ENCODE results near the gene NOP9. TPM values are rescaled to one million over a fixed set of nuclear protein-coding genes. Genes with fewer than 3 reads are reported as not detected.

NOP9 gene
- total RNA-seq, 3 donors from 2014 or later, result 24.1 to 29.2 (median 29.1) TPM

DNA sequence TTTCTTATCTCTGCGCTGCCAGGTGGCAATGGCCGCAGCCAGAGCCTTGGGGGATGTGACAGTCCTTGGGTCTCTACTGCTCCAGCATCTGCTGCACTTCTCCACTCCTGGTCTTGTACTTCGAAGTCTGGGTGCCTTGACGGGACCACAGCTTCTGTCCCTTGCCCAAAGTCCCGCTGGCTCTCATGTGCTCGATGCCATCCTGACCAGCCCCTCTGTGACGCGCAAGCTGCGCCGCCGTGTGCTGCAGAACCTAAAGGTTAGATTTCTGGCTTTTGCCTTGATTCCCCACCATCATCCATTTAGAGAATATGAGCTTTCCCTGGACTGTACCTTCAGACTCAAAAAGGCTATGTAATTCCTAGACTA lies 4.4 kb downstream of the NOP9 start:
- intact Hi-C loops (cut with DNase I, micrococcal nuclease), result no loop called here
- TF ChIP-seq, protein P1, sequence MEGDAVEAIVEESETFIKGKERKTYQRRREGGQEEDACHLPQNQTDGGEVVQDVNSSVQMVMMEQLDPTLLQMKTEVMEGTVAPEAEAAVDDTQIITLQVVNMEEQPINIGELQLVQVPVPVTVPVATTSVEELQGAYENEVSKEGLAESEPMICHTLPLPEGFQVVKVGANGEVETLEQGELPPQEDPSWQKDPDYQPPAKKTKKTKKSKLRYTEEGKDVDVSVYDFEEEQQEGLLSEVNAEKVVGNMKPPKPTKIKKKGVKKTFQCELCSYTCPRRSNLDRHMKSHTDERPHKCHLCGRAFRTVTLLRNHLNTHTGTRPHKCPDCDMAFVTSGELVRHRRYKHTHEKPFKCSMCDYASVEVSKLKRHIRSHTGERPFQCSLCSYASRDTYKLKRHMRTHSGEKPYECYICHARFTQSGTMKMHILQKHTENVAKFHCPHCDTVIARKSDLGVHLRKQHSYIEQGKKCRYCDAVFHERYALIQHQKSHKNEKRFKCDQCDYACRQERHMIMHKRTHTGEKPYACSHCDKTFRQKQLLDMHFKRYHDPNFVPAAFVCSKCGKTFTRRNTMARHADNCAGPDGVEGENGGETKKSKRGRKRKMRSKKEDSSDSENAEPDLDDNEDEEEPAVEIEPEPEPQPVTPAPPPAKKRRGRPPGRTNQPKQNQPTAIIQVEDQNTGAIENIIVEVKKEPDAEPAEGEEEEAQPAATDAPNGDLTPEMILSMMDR (IDR thresholded peaks at IDR 0.05), result no peak

DNA sequence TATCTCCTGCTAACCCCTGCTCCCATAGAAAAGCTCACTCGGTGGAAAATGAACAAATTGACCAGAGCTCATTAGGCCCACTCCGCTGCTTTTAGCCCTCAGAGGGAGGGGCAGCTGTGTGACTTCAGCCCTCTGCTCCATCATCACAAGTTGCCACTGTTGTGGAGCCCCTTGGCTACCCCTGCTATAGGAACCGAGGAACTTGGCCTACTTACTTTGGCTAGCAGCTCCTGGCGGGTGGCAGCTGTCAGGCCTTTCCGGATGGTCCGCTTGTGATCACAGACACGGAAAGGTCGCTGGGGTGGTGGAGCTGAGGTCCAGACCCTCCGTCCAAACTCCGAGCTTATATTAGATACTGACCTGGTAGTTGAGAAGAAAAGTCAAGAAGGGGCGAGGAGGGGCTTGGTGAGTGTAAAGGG lies 7.5 kb downstream of the NOP9 start:
- Histone ChIP-seq H3K4me3 (no peak overlapping the region), H3K9me3 (no peaks in the 10 kb centered on the region), H3K36me3 (ENCODE audit: low read depth) (peaks cover 8% of the 10 kb centered on the region), H3K4me1 (ENCODE audit: low read depth) (peaks cover 42% of the 10 kb centered on the region)
- ATAC-seq, result no peak
- TF ChIP-seq, protein P1 (IDR thresholded peaks at IDR 0.05), result no peak
- intact Hi-C loops (cut with DNase I, micrococcal nuclease), result no loop called here
- peak in 1 of 3 donors; percentile 24 for DNase-seq

More for the DNA sequence above, 4.4 kb downstream of the NOP9 start:
- DNase-seq, result no peak
- H3K36me3 ChIP-seq (ENCODE audit: low read depth), result peaks cover 8% of the 10 kb centered on the region
- no peak for ATAC-seq
- H3K4me1 ChIP-seq (ENCODE audit: low read depth), result peaks cover 26% of the 10 kb centered on the region
- no peak overlapping the region for H3K4me3 ChIP-seq
- no peaks in the 10 kb centered on the region for H3K9me3 ChIP-seq

DNA sequence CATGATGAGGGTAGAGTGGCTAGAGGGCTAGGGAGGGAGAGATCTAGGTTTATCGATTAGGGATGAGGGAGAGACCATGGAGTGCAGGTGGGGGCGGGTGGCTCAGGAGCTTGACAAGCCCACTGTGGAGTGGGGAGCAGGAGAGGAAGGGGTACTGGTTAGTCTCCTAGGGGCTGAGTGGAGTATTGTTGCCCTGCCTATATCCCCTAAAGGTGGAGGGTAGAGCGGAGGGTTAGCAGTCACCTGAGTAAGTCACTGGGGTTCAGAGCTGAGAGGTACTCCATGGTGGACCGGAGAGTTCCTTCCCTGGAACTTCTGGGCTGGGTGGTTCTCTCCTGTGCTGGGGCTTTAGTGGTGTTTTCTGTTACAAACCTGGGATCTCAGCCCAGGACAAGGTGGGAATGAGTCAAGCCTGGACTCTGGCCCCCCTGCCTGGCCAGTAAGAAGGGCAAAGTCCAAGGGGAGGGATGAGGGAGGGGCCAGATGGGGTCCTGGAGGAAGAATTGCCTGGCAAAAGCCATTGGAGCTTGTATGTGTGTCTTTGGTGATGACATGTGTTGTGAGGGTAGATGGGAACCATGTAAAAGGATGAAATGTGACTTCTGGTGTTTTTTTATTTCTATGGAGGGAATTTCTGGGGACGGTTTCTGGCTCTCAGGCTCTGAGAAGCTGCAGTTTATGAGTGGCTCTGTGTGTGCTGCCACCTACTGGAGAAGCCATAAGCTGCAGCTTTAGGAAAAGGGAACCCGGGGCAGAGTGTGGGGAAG lies 8.1 kb downstream of the NOP9 start, which contains the start of gene CIDEB:
CIDEB (minus strand) TSS at position 403 of the 767 bp plus-strand sequence; CDS start at position 284, 119 bp downstream.
- intact Hi-C loops (cut with DNase I, micrococcal nuclease), result no loop called here
- Histone ChIP-seq H3K36me3 (ENCODE audit: low read depth) (peaks cover 8% of the 10 kb centered on the region), H3K4me3 (no peak within 1 kb of the TSS), H3K4me1 (ENCODE audit: low read depth) (peaks cover 45% of the 10 kb centered on the region), H3K9me3 (no peaks in the 10 kb centered on the region)
- ATAC-seq, result peak; percentile 69
- TF ChIP-seq, protein P1 (IDR thresholded peaks at IDR 0.05), result peak; percentile 94
- peak in 2 of 3 donors; percentile 84 to 88 for DNase-seq

DNA sequence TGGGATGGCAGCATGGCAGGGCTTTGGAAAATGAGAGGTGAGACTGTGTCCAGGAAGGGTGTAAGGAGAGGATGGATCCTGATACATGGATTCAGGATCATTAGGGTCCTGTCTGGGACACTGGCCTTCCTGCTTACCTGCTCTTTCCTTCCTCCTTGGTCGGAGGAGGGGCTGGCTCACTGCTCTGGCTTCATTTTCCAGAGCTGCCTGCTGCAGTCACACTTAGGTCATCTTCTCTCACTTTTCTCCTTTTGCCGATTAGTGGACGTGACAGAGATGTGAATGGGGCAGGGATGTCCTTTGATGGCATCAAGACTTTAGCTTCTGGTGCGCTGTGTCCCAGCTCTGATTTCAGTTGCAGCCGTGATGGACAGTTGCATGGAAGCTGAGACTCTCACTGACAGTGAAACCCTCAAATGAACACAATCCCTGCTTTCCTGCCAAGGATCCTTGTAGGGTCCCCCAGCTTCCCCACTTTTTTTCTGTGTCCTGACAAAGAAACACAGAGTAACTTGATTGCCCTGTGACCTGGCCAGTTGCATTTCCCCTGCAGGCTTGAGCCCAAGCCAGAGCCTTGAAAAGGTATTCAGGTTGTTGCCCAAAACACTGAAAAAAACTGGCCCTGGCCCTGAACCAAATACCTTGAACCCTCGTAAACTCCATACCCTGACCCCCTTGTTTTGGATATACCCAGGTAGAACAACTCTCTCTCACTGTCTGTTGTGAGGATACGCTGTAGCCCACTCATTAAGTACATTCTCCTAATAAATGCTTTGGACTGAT lies 8.9 kb downstream of the NOP9 start:
- Histone ChIP-seq H3K4me3 (no peak overlapping the region), H3K4me1 (ENCODE audit: low read depth) (peaks cover 46% of the 10 kb centered on the region), H3K9me3 (no peaks in the 10 kb centered on the region), H3K36me3 (ENCODE audit: low read depth) (peaks cover 8% of the 10 kb centered on the region)
- DNase-seq (no peak), ATAC-seq (no peak)
- intact Hi-C loops (cut with DNase I, micrococcal nuclease), result no loop called here
- TF ChIP-seq, protein P1 (IDR thresholded peaks at IDR 0.05), result no peak

DNA sequence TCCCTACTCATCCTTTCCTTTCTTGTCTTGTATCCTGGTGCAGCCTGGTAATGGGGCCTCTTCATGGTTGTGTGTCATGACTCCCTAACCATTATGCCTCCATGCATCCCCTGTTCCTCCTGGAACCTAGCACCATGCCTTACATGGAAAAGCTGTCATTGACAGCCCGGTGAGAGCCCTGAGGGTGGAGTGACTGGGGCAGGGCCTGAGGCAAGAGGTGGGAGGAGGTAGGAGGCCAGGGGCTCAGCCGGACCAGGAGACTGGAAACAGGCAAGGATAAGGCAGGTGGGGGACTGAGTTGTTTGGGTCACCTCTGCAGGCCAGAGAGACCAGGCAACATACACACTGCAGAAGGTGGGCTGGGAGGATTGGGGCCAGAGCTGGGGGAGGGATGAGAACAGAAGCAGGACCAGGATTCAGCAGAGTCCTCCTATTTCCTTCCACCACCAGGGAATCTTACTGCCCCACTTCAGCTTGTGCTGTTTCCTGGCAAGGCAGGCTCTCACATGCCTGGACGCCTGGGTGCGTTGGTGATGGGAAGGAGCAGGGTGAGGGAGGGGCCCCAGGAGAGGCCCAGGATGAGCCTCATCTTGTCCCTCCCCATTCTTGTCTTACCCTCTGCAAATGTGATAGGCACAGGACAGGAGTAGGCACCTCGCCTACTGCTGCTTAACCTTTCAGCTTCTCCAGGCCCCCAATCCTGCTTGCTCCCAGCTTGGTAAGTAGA lies 10.1 kb downstream of the NOP9 start, which contains the start of gene LTB4R2:
LTB4R2 (plus strand) TSS at position 603 of the 727 bp plus-strand sequence. CDS start 525 bp downstream, outside the sequence.
- DNase-seq (no peak), ATAC-seq (no peak)
- H3K4me3 ChIP-seq, result peak within 1 kb of the TSS; percentile 11
- TF ChIP-seq, protein P1 (IDR thresholded peaks at IDR 0.05), result no peak
- H3K4me1 ChIP-seq (ENCODE audit: low read depth), result peaks cover 50% of the 10 kb centered on the region
- intact Hi-C loops (cut with DNase I, micrococcal nuclease), result no loop called here
- H3K36me3 ChIP-seq (ENCODE audit: low read depth), result no peaks in the 10 kb centered on the region
- H3K9me3 ChIP-seq, result no peaks in the 10 kb centered on the region
